ENCODE results near the gene GPC6. TPM values are rescaled to one million over a fixed set of nuclear protein-coding genes. Genes with fewer than 3 reads are reported as not detected.

GPC6 gene
- total RNA-seq, 1 experiment from 2014 or later: not detected

DNA sequence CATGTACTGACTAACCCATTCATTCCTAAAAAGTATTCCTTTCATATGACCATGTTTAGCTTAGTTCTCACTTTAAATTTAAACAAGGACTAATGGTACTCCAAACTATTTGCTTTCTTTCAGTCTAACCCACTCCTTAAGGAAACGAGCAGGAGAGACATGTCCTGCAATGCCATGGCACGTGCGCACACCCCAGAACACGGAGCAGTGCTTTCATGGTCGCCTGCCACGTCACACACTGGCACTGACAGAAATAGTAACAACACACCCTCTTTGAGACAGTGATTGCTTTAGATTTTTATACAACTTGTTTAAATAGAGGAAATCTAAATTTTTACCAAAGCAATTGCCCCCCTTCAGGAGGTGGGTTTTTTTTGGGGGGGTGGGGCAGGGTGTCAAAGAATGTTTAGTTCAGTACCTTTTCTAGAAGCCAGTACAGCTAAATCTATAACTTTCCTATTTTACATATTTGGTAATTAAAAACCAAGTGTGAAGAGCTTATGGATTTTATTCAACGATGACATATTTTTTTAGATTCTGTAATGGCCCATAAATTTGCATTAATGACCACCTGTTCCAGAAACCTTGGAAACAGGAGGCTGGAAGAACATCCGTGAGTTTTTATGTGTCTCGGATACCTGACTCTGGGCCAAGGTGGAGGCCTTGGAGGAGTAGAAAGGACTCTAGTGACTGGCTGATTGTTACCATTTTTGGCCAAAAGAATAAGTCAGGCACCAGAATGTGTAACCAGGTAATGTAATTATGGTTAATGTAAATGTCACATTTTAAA is 1005.7 kb downstream of the GPC6 start:
- TF ChIP-seq, protein P1, sequence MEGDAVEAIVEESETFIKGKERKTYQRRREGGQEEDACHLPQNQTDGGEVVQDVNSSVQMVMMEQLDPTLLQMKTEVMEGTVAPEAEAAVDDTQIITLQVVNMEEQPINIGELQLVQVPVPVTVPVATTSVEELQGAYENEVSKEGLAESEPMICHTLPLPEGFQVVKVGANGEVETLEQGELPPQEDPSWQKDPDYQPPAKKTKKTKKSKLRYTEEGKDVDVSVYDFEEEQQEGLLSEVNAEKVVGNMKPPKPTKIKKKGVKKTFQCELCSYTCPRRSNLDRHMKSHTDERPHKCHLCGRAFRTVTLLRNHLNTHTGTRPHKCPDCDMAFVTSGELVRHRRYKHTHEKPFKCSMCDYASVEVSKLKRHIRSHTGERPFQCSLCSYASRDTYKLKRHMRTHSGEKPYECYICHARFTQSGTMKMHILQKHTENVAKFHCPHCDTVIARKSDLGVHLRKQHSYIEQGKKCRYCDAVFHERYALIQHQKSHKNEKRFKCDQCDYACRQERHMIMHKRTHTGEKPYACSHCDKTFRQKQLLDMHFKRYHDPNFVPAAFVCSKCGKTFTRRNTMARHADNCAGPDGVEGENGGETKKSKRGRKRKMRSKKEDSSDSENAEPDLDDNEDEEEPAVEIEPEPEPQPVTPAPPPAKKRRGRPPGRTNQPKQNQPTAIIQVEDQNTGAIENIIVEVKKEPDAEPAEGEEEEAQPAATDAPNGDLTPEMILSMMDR (conservative IDR thresholded peaks at IDR 0.05): no peak
- no peak for TF ChIP-seq EZH2 (IDR thresholded peaks at IDR 0.05; ENCODE audit: low read depth)
- CTCF ChIA-PET: no interaction called here
- BruUV-seq (replicated peaks): no TSS peak
- H3K36me3 ChIP-seq (ENCODE audit: low read depth): no peaks in the 10 kb centered on the region
- no peak for DNase-seq
- intact Hi-C loops (cut with micrococcal nuclease; ENCODE audit: unreplicated experiment): no loop called here
- no peak overlapping the region for H2AFZ ChIP-seq
- POLR2A ChIA-PET (ENCODE audit: unreplicated experiment): no interaction called here
- no peaks in the 10 kb centered on the region for H3F3A ChIP-seq (ENCODE audit: insufficient read depth, low read depth)
- H3K9me2 ChIP-seq (ENCODE audit: insufficient read depth): no peaks in the 10 kb centered on the region
- no peaks in the 10 kb centered on the region; the same call in 1 of the 2 replicates for H3K9me3 ChIP-seq (ENCODE audit: insufficient read depth, low read depth)
- H3K4me1 ChIP-seq (replicated peaks; ENCODE audit: insufficient read depth): no peaks in the 10 kb centered on the region
- H3K79me2 ChIP-seq (ENCODE audit: low read depth): no peaks in the 10 kb centered on the region
- H4K20me1 ChIP-seq (ENCODE audit: insufficient read depth): no peaks in the 10 kb centered on the region
- no peak overlapping the region for H3K27ac ChIP-seq
- no peaks in the 10 kb centered on the region for H3K27me3 ChIP-seq (ENCODE audit: insufficient read depth, low read depth)
- H3K4me3 ChIP-seq: no peak overlapping the region
- H3K4me2 ChIP-seq: no peak overlapping the region

DNA sequence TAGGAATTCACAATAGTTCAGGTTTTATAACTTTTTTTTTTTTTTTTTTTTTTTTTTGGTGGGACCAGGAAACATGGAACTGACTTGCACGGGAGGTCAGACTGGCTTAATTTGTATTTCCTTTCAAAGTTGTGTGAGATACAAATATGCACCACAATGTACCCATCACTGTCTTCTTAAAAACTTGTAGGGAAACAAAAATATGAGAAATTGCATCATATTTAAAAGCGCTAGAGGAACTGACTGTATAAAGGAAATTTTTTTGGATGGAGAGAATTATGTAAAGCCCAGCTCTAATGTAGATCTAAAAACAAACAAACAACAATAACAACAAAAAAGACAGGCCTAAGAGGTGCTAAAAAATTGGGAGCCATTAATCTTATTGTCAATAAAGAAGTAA is 1006.3 kb downstream of the GPC6 start:
- H3K4me1 ChIP-seq (replicated peaks; ENCODE audit: insufficient read depth): no peaks in the 10 kb centered on the region
- CTCF ChIA-PET: no interaction called here
- no peaks in the 10 kb centered on the region; the same call in 1 of the 2 replicates for H3K9me3 ChIP-seq (ENCODE audit: insufficient read depth, low read depth)
- H3F3A ChIP-seq (ENCODE audit: insufficient read depth, low read depth): no peaks in the 10 kb centered on the region
- H3K4me3 ChIP-seq: no peak overlapping the region
- BruUV-seq (replicated peaks): no TSS peak
- no peak overlapping the region for H2AFZ ChIP-seq
- H3K27me3 ChIP-seq (ENCODE audit: insufficient read depth, low read depth): no peaks in the 10 kb centered on the region
- no peak for TF ChIP-seq EZH2 (IDR thresholded peaks at IDR 0.05; ENCODE audit: low read depth)
- TF ChIP-seq, protein P1 (conservative IDR thresholded peaks at IDR 0.05): no peak
- POLR2A ChIA-PET (ENCODE audit: unreplicated experiment): no interaction called here
- no peak overlapping the region for H3K4me2 ChIP-seq
- no peak for DNase-seq
- no peaks in the 10 kb centered on the region for H4K20me1 ChIP-seq (ENCODE audit: insufficient read depth)
- intact Hi-C loops (cut with micrococcal nuclease; ENCODE audit: unreplicated experiment): no loop called here
- H3K27ac ChIP-seq: no peak overlapping the region
- H3K36me3 ChIP-seq (ENCODE audit: low read depth): no peaks in the 10 kb centered on the region
- no peaks in the 10 kb centered on the region for H3K9me2 ChIP-seq (ENCODE audit: insufficient read depth)
- no peaks in the 10 kb centered on the region for H3K79me2 ChIP-seq (ENCODE audit: low read depth)

DNA sequence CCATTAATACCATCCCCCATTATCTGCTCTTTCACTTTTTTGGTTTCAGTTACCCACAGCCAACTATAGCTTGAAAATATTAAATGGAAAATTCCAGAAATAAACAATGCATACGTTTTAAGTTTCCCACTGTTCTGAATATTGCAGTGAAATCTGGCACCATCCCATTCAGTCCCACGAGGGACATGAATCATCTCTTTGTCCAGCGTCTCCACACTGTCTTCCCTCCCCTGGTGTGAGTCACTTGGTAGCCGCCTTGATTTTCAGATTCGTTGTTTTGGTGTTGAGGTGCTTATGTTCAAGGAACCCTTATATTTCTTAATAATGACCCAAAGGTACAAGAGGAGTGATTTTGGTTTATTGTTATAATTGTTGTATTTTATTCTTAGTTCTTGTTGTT is 1006.8 kb downstream of the GPC6 start:
- Histone ChIP-seq H3K9me3 (ENCODE audit: insufficient read depth, low read depth) (no peaks in the 10 kb centered on the region; the same call in 1 of the 2 replicates), H4K20me1 (ENCODE audit: insufficient read depth) (no peaks in the 10 kb centered on the region), H3K36me3 (ENCODE audit: low read depth) (no peaks in the 10 kb centered on the region), H3F3A (ENCODE audit: insufficient read depth, low read depth) (no peaks in the 10 kb centered on the region), H3K27me3 (ENCODE audit: insufficient read depth, low read depth) (no peaks in the 10 kb centered on the region), H3K4me1 (replicated peaks; ENCODE audit: insufficient read depth) (no peaks in the 10 kb centered on the region), H3K4me2 (no peak overlapping the region; the same call in 1 of the 2 replicates), H3K79me2 (ENCODE audit: low read depth) (no peaks in the 10 kb centered on the region), H3K9me2 (ENCODE audit: insufficient read depth) (no peaks in the 10 kb centered on the region), H3K27ac (no peak overlapping the region), H2AFZ (no peak overlapping the region), H3K4me3 (no peak overlapping the region)
- TF ChIP-seq, protein P1 (conservative IDR thresholded peaks at IDR 0.05): no peak
- no peak for TF ChIP-seq EZH2 (IDR thresholded peaks at IDR 0.05; ENCODE audit: low read depth)
- ChIA-PET POLR2A (ENCODE audit: unreplicated experiment) (no interaction called here), CTCF (no interaction called here)
- BruUV-seq (replicated peaks): no TSS peak
- intact Hi-C loops (cut with micrococcal nuclease; ENCODE audit: unreplicated experiment): no loop called here
- peak in 1 of 2 experiments; percentile 39 for DNase-seq
